Stomach smooth muscle (tissue), 2 donors: ENCODE results near the gene AMY2B.
"Not testable (repeated sequence)": the region's sequence is repeated elsewhere in the genome, so short reads cannot be mapped to it uniquely, and the experiment has no call there.

Experiments used
- H3K27ac ChIP-seq: one replicate; pipeline ENCODE4 v1.7.0; 2013; ENCODE audit warnings: mild to moderate bottlenecking, low read length, inconsistent platforms
- H3K27me3 ChIP-seq, 2 donors: one replicate each; pipeline ENCODE4 v1.7.0; 2013; ENCODE audit warnings: low read length in 2 of 2; ENCODE audit not compliant: insufficient read depth in 2 of 2, control insufficient read depth in 1 of 2
- H3K36me3 ChIP-seq, 2 donors: one replicate each; pipeline ENCODE4 v1.7.0; 2013; ENCODE audit warnings: low read length in 2 of 2; ENCODE audit not compliant: control insufficient read depth in 2 of 2, insufficient read depth in 2 of 2
- H3K4me1 ChIP-seq: one replicate; pipeline ENCODE4 v1.7.0; 2013; ENCODE audit warnings: low read length; ENCODE audit not compliant: control insufficient read depth, insufficient read depth
- H3K4me3 ChIP-seq, 2 donors: one replicate each; pipeline ENCODE4 v1.7.0; 2013; ENCODE audit warnings: low read length in 2 of 2
- H3K9ac ChIP-seq, 2 donors: one replicate each; pipeline ENCODE4 v1.7.0; 2013; ENCODE audit warnings: low read length in 2 of 2, mild to moderate bottlenecking in 1 of 2
- H3K9me3 ChIP-seq, 2 donors: one replicate each; pipeline ENCODE4 v1.7.0; 2013; ENCODE audit warnings: low read length in 2 of 2; ENCODE audit not compliant: control insufficient read depth in 2 of 2
- donor health status: healthy.
- donor health status: Pancreatic carcinoma.

Gene AMY2B

GRCh38 chr1:103571289-103571688 is at the start of gene AMY2B:
TSS of gene AMY2B (plus strand) at chr1:103571589. CDS start at chr1:103571603, 14 bp downstream.
- H3K9me3 ChIP-seq, H3K4me3 ChIP-seq, H3K9ac ChIP-seq, H3K4me1 ChIP-seq, H3K27me3 ChIP-seq, H3K27ac ChIP-seq, H3K36me3 ChIP-seq: not testable (repeated sequence)

- H3K9me3 ChIP-seq = no peaks in the 10 kb centered on the region
- peaks cover 3% of the 10 kb centered on the region for H3K4me1 ChIP-seq
- no peaks in the 10 kb centered on the region for H3K27me3 ChIP-seq
- no peaks in the 10 kb centered on the region for H3K36me3 ChIP-seq
- H3K27ac ChIP-seq = no peak overlapping the region
- H3K4me3 ChIP-seq = no peak overlapping the region
- H3K9ac ChIP-seq = no peak overlapping the region
Measured at GRCh38 chr1:103523346-103523745, 48.0 kb upstream of the AMY2B start.

DNA sequence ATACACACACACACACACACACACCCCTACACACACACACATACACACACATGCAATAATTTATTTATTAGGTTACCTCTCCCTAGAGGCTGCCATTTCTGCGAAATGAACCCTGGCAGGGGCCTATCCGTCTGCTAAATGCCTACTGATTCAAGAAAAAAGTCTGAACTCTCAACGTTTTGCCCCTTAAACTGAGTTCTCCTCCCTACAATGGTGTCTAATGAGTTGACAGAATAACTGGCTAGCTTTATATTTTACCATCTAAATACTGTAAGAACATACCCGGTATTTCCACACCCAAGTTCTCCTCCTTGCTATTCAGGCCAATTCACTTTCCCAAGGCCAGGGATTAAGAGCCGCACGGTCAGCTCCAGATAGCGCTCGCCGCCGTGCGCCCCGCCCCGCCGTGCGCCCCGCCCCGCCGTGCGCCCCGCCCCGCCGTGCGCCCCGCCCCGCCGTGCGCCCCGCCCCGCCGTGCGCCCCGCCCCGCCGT is 46.2 kb upstream of the AMY2B start:
- Histone ChIP-seq H3K4me3 (peak overlapping the region; percentile 64 to 66), H3K9ac (peak overlapping the region; percentile 37 to 61), H3K27ac (no peak overlapping the region)

GRCh38 chr1:103525607-103526507 is 45.5 kb upstream of the AMY2B start, which contains the start of gene RNPC3:
TSS of gene RNPC3 (plus strand) at chr1:103525699. CDS start at chr1:103526071, 372 bp downstream.
- Histone ChIP-seq H3K4me1 (peaks cover 3% of the 10 kb centered on the region), H3K27me3 (no peaks in the 10 kb centered on the region), H3K27ac (peak within 1 kb of the TSS; percentile 91), H3K9me3 (no peaks in the 10 kb centered on the region), H3K9ac (peak within 1 kb of the TSS; percentile 94 to 98), H3K4me3 (peak within 1 kb of the TSS; percentile 88 to 94), H3K36me3 (no peaks in the 10 kb centered on the region)

More for the DNA sequence above, 46.2 kb upstream of the AMY2B start:
- Histone ChIP-seq H3K27me3 (no peaks in the 10 kb centered on the region), H3K4me1 (peaks cover 3% of the 10 kb centered on the region), H3K9me3 (no peaks in the 10 kb centered on the region), H3K36me3 (no peaks in the 10 kb centered on the region)

DNA sequence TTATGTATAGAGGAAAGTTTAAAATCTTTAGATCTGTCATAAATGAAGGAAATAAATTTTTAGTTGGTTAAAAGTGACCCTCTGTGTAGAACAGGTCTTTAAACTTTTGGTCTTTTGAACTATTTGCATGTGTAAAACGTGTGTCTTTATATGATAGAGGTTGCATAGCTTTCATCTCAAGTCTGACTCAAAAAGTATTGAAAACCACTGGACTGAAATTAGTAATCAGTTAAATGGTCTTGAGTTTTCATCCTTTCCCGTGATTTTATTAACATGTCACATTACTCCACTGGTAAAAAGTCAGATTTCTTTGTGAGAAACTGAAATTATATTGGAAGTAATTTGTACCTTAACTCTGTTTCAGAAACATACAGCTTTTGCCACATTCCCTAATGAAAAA is 44.1 kb upstream of the AMY2B start:
- Histone ChIP-seq H3K27ac (no peak overlapping the region), H3K9ac (no peak overlapping the region), H3K36me3 (no peaks in the 10 kb centered on the region), H3K4me3 (peak overlapping the region; percentile 88 to 94), H3K27me3 (no peaks in the 10 kb centered on the region), H3K9me3 (no peaks in the 10 kb centered on the region), H3K4me1 (peaks cover 3% of the 10 kb centered on the region)

- H3K36me3 ChIP-seq = no peaks in the 10 kb centered on the region
- no peak overlapping the region for H3K4me3 ChIP-seq
- peaks cover 3% of the 10 kb centered on the region for H3K4me1 ChIP-seq
Measured at GRCh38 chr1:103529746-103530145, 41.6 kb upstream of the AMY2B start.

GRCh38 chr1:103538226-103538625 is 33.2 kb upstream of the AMY2B start:
- no peak overlapping the region for H3K27ac ChIP-seq
- H3K4me1 ChIP-seq = no peaks in the 10 kb centered on the region
- H3K36me3 ChIP-seq = peaks cover 22 to 37% of the 10 kb centered on the region in 2 donors
- no peaks in the 10 kb centered on the region for H3K27me3 ChIP-seq
- H3K9me3 ChIP-seq = no peaks in the 10 kb centered on the region
- H3K9ac ChIP-seq = no peak overlapping the region
- H3K4me3 ChIP-seq = no peak overlapping the region

More at GRCh38 chr1:103529746-103530145, 41.6 kb upstream of the AMY2B start:
- no peaks in the 10 kb centered on the region for H3K27me3 ChIP-seq
- H3K27ac ChIP-seq = no peak overlapping the region
- no peaks in the 10 kb centered on the region for H3K9me3 ChIP-seq
- no peak overlapping the region for H3K9ac ChIP-seq

DNA sequence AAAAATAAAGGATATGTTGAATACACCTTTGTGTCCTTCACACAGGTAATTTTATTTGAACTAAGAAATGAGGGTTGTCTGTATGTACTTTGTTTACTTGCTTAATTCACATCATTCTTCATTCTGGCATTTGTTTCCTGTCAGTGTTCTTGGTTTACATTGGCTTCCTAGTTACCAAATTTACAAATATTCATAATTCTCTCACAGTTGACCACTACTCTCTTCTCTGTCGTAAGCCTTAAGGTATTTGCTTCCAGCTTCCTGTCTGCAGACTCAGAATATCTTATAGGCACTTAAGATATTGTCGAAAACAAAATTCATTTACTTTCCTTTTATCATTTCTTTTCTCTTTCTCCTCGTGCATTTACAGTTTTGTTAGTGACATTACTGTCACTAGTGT is 30.0 kb upstream of the AMY2B start:
- Histone ChIP-seq H3K36me3 (peaks cover 22 to 48% of the 10 kb centered on the region in 2 donors), H3K9me3 (no peaks in the 10 kb centered on the region), H3K9ac (no peak overlapping the region), H3K27me3 (no peaks in the 10 kb centered on the region), H3K27ac (no peak overlapping the region), H3K4me3 (no peak overlapping the region), H3K4me1 (no peaks in the 10 kb centered on the region)

- Histone ChIP-seq H3K4me1 (no peaks in the 10 kb centered on the region), H3K4me3 (no peak overlapping the region), H3K27me3 (no peaks in the 10 kb centered on the region), H3K36me3 (peaks cover 12 to 33% of the 10 kb centered on the region in 2 donors), H3K9me3 (no peaks in the 10 kb centered on the region), H3K9ac (no peak overlapping the region), H3K27ac (no peak overlapping the region)
Measured at GRCh38 chr1:103546496-103546895, 24.9 kb upstream of the AMY2B start.

DNA sequence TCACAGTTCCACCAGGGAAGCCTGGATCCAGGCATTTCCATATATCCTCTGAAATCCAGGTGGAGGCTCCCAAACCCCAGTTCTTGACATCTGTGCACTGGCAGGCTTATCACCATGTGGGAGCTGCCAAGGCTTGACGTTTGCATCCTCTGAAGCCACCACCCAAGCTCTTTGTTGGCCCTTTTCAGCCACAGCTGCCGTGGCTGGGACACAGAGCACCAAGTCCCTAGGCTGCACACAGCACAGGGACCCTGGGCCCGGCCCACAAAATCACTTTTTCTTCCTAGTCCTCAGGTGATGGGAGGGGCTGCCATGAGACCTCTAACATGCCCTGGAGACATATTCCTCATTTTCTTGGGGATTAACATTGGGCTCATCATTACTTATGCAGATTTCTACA is 23.5 kb upstream of the AMY2B start:
- H3K9ac ChIP-seq = no peak overlapping the region
- no peak overlapping the region for H3K27ac ChIP-seq
- H3K36me3 ChIP-seq = peaks cover 17 to 40% of the 10 kb centered on the region in 2 donors

DNA sequence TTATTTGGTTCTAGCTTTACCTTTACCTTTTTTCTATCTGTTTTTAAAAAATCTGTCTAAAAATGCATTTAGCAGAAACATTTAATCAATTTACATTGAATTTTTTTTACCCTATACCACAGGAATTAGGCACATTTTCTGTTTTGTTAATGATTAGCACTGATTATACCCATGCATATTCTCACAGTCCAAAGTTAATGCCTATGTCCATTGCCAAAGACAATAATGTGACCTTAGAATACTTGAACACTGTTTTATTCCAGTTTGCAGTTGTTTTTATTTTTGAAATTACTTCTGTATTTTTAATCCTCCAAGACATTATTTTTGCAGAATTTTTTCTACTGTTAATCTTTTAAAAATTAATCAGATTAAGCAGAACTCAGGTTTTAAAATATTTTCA is 11.0 kb upstream of the AMY2B start:
- H3K36me3 ChIP-seq = peaks cover 0 to 9% of the 10 kb centered on the region in 2 donors
- H3K9ac ChIP-seq = no peak overlapping the region
- H3K27me3 ChIP-seq = no peaks in the 10 kb centered on the region
- no peaks in the 10 kb centered on the region for H3K9me3 ChIP-seq
- no peaks in the 10 kb centered on the region for H3K4me1 ChIP-seq
- no peak overlapping the region for H3K27ac ChIP-seq
- no peak overlapping the region for H3K4me3 ChIP-seq

More for the DNA sequence above, 23.5 kb upstream of the AMY2B start:
- H3K4me3 ChIP-seq = no peak overlapping the region
- no peaks in the 10 kb centered on the region for H3K27me3 ChIP-seq
- H3K9me3 ChIP-seq = no peaks in the 10 kb centered on the region
- no peaks in the 10 kb centered on the region for H3K4me1 ChIP-seq
